NCI-H1105 treated with DMSO at 0.1 percent for 48 hours (cell line): ENCODE results near the gene KDM7A.

Experiments
- DNase-seq: peaks from one replicate; lab custom pipeline; 2025; lab: John Stamatoyannopoulos, UW

The KDM7A gene

GRCh38 chr7:140082770-140083169, 94.0 kb downstream of the KDM7A start:
- no peak for DNase-seq

GRCh38 chr7:140081774-140082425, 94.9 kb downstream of the KDM7A start:
- DNase-seq, result no peak

- no peak for DNase-seq
Observed at GRCh38 chr7:140080919-140081318, 95.9 kb downstream of the KDM7A start.

GRCh38 chr7:140079121-140079536, 97.7 kb downstream of the KDM7A start:
- DNase-seq, result no peak

- DNase-seq, result no peak
Observed at GRCh38 chr7:140078392-140078791, 98.4 kb downstream of the KDM7A start.

- DNase-seq, result no peak
Observed at GRCh38 chr7:140074780-140075179, 102.0 kb downstream of the KDM7A start.

- no peak for DNase-seq
Observed at GRCh38 chr7:140070546-140070945, 106.2 kb downstream of the KDM7A start.

GRCh38 chr7:140069298-140069949, 107.4 kb downstream of the KDM7A start:
- DNase-seq, result no peak

- DNase-seq, result no peak
Observed at GRCh38 chr7:140068033-140068432, 108.8 kb downstream of the KDM7A start.

GRCh38 chr7:140067052-140067451, 109.7 kb downstream of the KDM7A start:
- no peak for DNase-seq

- DNase-seq, result peak; percentile 47
Observed at GRCh38 chr7:140062528-140063299, 114.1 kb downstream of the KDM7A start, which contains the start of gene PARP12. PARP12 (minus strand) TSS chr7:140062951; CDS start chr7:140062847, 104 bp downstream.

- no peak for DNase-seq
Observed at GRCh38 chr7:140062118-140062527, 114.7 kb downstream of the KDM7A start.

GRCh38 chr7:140061607-140061930, 115.2 kb downstream of the KDM7A start:
- no peak for DNase-seq

- peak; percentile 64 for DNase-seq
Observed at GRCh38 chr7:140060788-140061606, 115.8 kb downstream of the KDM7A start.

- no peak for DNase-seq
Observed at GRCh38 chr7:140060243-140060630, 116.5 kb downstream of the KDM7A start.

- DNase-seq, result peak; percentile 11
Observed at GRCh38 chr7:140059273-140060242, 117.2 kb downstream of the KDM7A start.

GRCh38 chr7:140058517-140058916, 118.3 kb downstream of the KDM7A start:
- DNase-seq, result no peak

- DNase-seq, result no peak
Observed at GRCh38 chr7:140057143-140057535, 119.6 kb downstream of the KDM7A start.

- DNase-seq, result no peak
Observed at GRCh38 chr7:140056431-140057142, 120.2 kb downstream of the KDM7A start.

- DNase-seq, result no peak
Observed at GRCh38 chr7:140055833-140056232, 121.0 kb downstream of the KDM7A start.
